GM19372 (cell line): ENCODE measurements around the gene TMEM74B.

Experiments
- ATAC-seq: cut with Tn5 transposase; IDR thresholded peaks from one replicate; pipeline ENCODE4 v1.9.1; 2021; ENCODE audit warnings: mild to moderate bottlenecking, low read depth, moderate library complexity; ENCODE audit not compliant: unreplicated experiment

TMEM74B gene

DNA sequence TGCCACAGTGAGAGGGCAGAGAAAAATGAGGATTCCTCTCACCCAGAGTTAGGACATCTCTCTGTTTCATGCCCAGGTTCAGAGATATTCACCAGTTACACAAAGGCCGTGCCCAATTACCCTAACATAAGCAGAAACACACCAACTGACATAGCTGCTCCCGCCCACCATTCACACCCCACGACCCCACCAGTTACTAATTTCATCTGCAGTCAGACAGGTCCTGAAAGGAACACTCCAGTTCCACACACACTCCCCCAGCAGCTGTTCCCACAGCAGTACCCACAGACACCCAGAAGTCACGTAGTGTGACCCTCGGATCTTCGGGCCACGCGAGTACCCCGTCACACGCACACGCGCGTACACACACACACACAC, 532 bp downstream of the TMEM74B start:
- no peak for ATAC-seq

DNA sequence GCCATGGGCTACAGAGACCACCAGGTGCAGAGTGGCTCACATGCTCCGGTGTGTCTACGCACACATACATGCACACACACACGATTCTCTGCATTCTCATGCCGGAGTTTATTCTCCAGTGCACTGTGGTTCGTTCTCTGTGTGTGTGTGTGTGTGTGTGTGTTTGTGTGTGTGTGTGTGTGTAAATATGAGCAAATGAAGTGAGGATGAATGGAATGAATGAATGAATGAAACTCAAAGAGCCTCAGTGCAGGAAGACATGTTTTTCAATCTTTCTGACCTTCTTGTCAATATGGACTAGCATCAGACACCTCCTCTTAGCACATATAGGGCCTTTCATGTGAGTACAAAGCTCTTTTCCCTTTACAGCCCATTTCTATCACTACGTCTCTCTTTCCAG, 1.6 kb downstream of the TMEM74B start:
- no peak for ATAC-seq

DNA sequence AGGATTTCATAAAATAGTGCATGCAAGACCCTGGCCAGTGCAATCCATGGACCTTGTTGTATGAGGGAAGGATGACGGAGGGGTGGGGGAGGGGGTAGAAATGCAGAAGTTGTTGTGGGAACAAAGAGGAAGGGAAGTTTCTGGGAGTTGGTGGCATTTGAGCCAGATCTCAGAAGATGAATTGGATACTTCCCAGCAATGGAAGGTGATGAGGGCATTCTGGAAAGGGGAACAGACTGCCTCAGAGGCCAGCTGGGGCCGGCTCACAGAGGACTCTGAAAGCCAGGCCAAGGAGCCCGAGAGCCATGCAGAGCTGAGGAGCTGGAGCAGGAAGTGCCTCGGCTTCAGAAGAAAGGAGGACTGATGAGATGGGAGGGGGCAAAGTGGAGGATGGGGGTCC, 2.7 kb downstream of the TMEM74B start:
- ATAC-seq = no peak

DNA sequence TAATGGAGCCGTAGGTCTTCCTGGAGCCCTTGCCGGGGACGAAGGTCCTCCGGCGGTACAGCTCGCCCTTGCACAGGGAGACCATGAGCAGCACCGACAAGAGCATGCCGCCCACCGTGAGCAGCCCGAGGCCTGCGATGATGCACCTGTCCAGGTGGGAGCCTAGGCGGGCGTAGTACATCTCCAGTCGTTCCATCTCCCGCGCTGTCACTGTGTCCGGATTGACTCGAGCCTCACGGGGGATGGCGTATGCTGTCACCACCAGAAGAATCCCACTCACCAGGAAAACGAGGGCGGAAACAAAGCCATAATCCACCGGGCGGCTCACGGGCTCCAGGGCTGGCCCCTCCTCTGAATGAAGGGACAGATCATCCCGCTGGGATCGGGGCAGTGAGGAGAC, 3.8 kb downstream of the TMEM74B start:
- ATAC-seq = no peak

DNA sequence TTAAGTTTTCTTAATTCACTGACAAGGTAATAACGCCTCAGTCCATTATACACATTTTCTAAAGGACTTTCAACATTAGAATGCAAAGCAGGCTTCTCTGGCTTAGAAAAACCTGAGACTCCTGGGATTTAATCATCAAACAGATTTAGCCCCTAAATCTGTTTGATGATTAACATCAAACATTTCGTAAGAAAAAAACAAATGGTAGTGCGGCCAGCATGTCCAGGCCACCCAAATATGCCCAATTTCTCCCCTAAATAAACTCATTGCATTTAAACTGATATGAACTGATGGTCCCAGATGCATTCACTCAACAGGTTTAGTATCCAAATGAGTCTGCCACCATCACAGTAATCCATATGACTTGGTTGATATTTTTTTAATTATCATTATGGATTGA, 6.2 kb downstream of the TMEM74B start:
- ATAC-seq = no peak

DNA sequence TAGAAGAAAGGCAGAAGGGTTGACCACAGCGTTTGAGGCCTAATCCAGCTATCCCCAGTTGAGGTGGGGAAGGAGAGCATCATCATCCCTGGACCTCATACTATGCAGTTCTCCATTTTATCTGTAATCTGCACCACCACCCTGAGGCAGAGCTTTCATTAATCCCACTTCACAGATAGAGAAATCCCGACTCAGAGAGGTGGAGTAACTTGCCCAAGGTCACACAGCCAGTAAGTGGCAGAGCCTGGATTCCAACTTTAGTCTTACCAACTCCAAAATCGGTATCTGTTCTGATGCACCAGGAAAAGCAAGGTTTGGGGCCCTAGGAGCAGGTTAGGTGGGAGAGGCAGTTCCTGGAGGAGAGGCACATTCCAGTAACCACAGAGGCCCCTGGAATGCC, 6.7 kb downstream of the TMEM74B start:
- ATAC-seq = no peak

DNA sequence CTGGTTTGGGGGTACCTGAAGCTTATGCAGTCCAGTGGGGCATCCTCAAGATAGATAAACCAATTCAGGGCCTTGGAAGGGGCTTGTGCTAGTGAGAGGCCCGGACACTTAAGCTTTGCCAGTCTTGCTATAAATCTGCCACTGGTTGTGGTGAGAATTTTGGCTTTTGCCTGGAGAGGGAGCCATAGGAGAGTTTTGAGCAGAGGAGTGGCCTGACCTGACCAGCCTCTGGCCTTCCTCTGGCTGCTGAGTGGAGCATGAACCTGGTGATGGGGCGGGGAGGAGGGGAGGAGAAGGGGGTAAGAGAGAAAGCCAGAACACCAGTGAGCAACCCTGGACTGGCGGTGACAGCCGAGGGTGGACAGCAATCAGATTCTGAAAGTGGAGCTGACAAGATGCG, 7.1 kb downstream of the TMEM74B start:
- no peak for ATAC-seq

DNA sequence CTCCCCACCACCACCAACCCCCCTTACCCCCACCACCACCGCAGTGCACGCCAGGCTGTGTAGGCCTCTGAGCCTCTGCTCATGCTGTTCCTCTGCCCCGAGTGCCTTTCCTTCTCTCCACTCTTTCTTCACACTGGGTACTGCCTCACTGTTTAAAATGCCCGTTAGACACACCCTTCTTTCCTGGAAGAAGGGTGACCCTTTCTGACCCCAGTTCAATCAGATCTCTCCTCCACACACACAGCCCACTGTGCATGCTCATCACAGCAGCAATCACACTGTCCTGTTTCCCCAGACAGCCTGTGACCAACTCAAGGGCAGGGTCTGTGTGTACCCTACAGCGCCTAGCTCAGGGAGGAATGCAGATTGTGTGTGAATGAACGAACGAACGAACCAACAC, 10.0 kb downstream of the TMEM74B start:
- ATAC-seq = no peak

DNA sequence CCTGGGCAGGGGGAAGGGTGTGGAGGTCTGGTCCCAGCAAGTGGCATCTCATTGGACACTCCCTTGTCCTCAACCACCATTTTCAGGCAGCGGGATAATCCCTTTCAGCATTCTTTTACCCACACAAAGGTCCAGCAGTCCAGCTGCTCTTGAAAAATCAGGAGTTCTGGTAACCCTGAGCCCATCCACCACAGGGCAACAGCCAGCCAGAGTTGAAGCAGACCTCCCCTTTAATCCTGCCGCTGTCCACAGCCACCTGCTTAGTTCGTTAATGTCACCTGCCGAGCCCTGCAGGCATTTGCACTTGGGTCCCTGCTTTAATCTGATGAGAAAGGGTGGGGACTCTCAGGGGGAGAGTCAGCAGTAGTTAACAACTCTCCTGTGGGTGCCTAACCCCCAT, 11.1 kb downstream of the TMEM74B start:
- no peak for ATAC-seq

DNA sequence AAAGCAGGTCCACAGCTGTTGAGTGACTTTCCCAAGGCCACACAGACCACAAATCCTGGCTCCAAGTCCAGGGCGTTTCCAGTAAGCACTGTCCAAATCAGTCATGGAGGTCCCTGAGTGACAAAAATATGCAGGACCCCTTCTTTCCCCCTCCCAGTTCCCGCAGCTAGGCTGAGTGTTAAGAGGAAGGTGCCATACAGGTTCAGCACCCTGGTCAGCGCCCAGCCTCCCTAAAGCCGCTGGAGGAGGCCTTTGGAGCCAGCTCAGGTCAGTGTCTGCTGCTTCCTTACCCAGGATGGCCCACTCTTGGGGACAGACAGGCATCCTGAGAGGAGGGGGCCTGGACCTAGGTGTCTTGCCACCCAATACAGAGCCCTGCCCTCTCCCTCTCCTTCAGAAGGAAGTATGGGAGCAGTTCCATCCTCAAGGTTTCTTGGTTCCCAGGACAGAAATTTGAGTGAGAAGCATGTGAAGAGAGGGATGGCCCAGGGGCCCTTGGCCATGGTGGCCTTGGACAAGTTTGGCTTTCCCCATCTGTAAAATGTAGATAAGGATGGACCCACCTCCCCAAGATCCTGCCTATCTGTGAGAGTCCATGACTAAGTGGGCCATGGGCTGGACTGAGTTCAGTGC, 13.2 kb downstream of the TMEM74B start:
- ATAC-seq = no peak

DNA sequence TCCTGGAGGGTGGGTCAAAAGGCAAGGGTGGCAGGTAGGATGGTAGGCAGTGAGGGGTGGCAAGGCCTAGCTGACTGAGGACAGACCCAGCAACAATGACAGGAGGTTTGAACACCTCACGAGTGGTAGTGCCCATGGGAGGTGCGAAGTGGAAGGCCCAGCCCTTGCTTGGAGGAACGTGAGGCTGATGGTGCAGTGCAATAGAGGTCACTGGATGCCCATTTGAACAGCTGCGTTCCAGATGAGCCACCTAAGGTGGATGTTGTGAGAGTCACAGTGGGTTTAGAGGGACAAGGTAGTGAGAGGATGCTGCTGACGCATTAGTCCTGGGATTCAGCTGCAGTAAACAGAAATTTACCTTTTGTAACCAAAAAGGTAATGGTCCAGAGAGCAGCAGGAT, 15.6 kb downstream of the TMEM74B start:
- no peak for ATAC-seq

DNA sequence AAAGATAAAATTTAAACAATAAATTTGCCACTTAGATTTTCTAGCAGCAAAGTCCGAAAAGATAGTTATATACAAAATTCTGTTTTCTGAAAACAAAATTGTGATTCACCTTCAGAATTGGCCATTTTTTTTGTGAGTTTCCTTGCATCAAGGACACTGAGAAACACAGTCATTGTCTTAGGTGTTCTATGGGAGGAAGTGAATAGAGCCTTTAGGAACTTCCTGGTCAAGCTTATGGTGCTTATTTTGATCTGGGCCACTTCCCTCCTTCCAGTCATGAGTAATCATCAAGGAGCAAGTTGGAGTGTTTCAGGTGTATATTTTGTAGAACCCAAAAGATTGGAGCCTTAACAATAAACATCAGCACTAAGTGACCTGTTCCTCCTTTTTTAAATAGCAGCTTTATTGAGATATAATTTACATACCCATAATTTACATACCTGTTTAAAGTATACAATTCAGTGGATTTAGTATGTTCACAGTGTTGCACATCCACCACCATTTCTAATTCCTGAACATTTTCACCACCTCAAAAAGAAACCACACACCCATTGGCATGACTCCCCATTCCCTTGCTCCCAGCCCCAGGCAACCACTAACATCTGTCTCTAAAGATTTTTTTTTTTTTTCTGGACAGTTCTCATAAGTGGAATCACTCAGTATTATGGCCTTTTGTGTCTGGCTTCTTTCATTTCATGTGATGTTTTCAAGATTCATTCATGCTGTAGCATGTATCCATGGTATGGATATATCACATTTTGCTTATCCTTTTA, 17.6 kb downstream of the TMEM74B start:
- no peak for ATAC-seq

DNA sequence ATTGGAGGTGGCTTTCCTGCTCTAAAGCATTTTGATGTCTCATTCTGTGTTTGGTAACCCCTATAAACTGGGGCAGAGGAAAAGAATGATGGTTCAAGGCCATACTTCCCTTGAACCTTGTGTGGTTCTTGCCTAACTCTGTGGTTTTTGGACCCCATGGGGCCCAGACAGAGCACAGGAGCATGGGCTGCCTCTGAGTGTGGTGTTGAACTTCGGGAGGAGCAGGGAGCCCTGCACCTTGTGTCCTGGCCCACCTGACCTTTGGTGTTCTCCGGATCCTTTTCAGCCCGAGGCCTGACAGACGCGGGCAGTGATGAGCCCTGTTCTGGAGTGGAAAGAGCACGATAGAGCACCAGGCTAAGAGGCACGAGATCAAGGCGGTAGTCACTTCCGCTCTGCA, 18.8 kb downstream of the TMEM74B start:
- ATAC-seq = no peak

DNA sequence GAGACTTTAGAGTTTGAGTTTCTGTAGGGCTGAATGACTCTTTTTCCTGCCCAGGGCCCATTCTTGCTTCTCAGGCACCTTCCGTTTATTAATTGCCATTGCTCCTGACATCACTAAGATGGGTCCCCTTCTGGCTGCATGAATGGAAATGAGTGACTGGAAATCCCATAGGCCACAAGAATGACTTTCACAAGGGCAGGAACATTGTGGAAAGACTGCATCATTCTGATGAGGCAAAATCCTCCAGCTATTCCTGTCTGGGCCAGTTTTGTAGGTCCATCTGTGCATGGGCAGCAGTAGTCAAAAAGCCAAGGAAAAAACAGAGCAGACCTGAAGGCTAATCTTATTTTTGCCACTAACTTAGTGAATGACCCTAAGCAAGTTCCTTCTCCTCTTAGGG, 19.3 kb downstream of the TMEM74B start:
- no peak for ATAC-seq

DNA sequence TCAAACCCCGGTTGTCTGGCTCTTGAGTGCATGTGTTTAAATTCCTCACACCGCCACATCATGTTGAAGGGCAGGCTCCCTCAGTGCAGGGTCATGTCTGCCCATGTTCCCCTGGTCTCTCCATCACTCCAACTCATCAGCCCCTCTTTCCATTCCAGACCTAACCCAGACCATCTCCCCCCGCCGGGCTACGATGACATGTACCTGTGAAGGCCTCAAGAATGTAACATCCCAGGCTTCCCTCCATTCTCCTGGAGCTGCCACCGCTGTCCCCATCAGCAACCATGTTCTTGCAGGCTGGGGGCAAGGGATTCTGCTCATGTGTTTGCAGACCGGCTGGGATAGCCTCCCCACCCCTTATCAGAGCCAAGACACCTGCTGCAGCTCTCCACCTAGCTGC, 19.9 kb downstream of the TMEM74B start:
- ATAC-seq = no peak

DNA sequence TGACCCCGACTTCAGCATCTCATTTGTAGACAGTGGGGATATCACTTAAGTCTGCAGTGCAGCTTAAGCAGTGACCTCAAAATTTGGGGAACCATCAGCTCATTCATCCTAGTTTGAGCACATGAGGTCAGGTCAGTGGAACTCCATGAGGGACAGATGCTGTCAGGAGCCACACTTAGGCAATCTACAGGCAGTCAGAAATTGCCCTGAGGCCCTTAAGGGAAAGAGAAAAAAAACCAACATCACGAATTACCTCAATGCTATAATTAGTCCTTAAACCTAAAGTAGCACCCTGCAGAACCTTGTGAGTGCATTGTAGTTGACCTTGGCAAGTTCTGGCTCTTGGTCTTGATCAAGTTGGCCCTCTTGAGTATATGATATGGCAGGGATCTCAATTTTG, 21.1 kb downstream of the TMEM74B start:
- ATAC-seq = no peak

DNA sequence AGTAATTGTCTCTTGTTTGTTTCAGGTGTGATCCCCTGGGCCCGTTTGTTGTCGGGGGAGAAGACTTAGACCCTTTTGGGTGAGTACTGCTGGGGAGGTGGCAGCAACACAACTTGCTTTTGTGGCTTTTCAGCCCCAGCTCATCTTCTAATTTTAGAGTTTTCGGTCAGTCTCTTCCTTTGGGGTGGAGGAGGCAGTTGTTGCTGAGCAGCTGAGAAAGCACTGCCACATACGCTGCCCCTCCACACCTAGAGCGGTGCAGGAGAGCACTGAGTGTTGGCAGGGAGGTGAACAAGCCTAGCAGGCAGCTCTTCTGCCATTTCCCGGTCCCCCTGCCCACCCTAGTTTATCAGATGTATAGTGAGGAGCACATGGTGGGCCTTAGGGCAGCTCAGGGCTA, 21.7 kb downstream of the TMEM74B start:
- ATAC-seq = no peak

DNA sequence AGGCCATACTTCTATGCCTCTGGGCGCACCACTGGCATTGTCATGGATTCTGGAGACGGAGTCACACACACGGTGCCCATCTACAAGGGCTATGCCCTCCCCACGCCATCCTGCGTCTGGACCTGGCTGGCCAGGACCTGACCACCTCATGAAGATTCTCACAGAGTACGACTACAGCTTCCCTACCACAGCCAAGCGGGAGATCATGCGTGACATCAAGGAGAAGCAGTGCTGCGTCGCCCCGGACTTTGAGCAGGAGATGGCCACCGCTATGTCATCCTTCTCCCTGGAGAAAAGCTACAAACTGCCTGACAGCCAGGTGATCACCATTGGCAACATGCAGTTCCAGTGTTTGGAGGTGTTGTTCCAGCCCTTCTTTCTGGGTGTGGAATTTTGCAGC, 23.8 kb downstream of the TMEM74B start:
- no peak for ATAC-seq

DNA sequence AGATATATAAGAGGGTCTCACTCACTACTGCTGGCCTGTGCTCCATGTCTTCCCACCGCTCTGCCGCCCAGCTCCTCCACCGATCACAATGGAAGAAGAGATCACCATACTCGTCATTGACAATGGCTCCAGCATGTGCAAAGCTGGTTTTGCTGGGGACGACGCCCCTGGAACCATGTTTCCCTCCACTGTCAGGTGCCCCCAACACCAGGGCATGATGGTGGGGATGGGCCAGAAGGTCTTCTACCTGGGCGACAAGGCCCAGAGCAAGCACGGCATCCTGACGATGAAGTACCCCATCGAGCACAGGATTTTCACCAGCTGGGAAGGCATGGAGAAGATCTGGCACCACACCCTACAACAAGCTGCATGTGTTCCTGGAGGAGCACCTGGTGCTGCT, 24.3 kb downstream of the TMEM74B start:
- no peak for ATAC-seq

DNA sequence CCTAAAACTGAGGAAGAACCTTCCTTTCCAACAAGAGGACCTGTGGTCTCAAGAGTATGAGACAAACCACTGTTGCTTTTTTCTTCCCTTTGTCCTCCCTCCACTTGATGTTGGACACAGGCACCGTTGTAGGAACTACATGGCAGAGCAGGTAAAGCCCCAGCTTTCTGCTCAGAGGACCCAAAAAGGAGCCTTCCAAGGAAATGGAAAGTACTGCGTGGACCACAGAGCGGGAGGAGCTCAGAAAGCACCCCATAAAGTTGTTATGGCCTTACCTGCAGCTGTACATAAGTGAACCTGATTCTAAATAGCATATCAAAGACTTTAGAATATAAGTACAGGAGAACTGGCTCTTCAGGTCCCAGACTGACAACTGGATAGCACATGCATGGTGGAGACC, 29.4 kb downstream of the TMEM74B start:
- ATAC-seq = no peak

DNA sequence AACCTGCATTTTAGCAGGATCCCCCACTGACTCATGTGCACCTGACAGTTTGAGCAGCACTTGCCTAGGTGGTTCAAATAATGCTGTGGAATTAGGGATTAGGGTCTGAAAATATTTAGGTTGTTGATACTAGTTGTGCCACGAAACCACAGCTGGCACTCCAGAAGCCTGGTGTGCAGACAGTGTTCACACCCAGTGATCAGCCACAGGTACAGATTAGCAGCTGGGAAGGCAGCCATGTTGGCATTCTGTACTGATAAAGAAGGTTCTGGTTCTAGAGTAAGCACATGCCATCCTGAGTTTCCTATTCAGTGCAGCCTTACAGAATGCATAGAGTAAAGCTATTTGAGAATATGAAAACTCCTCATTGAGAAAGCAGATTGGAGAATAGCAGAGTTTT, 30.1 kb downstream of the TMEM74B start:
- ATAC-seq = no peak

DNA sequence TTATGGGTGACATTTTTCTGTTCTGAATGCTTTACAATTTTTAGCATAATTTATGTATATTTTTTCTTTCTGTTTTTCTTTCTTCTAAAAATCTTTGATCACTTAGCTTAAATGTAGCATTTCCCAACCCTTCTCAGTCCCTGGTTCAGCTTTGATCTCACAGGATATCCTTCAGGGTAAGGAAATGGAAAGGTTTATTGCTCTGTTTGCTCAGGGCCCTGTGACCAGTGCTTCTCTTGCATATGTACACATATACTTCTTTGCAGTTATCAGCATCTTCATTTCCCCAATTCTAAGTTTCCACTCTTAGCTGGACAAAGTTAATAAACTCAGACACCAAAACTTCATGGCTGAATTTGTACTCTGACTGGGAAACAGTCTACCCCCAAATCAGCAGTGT, 30.6 kb downstream of the TMEM74B start:
- ATAC-seq = no peak

DNA sequence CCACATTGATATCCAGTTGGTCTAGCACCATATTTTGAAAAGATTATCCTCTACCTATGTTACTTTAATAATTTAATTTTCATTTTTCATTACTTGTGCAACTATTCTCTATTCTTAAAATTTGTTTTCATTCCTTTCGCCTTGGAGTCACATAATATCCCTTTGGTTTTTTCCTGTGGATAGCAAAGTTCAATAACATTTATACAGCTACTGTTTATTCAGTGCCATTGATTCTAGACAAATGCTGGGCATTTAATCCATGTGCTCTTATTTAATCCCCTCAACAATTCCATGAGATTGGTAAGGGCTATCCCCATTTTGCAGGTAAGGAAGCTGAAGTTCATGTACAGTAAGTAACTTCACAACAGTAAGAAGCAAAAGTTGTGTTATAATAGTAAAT, 33.8 kb downstream of the TMEM74B start:
- ATAC-seq = no peak
